SJSA1 (cell line): ENCODE measurements around the gene OR56B1. TPM values are rescaled to one million over a fixed set of nuclear protein-coding genes. Genes with fewer than 3 reads are reported as not detected.
"Not testable (repeated sequence)": the region's sequence is repeated elsewhere in the genome, so short reads cannot be mapped to it uniquely, and the experiment has no call there.

Experiments used
- DNase-seq, 2 experiments: peaks; one replicate each; pipeline ENCODE4 v3.0.0-alpha.2; 2015 to 2020; ENCODE audit warnings: low spot score in 2 of 2, low read depth in 1 of 2
- H3K27ac ChIP-seq: fragments of 250-450 bp; sonication (Bioruptor Pico); 2 replicates; pipeline ENCODE4 v1.5.1; 2020; ENCODE audit warnings: mild to moderate bottlenecking, moderate library complexity
- H3K27me3 ChIP-seq: fragments of 250-450 bp; sonication (Bioruptor Pico); replicated peaks from 2 replicates; pipeline ENCODE4 v1.5.1; 2020; ENCODE audit warnings: mild to moderate bottlenecking, moderate library complexity
- H3K36me3 ChIP-seq: fragments of 250-450 bp; sonication (Bioruptor Pico); 2 replicates; pipeline ENCODE4 v1.5.1; 2020; ENCODE audit warnings: mild to moderate bottlenecking
- H3K4me1 ChIP-seq: fragments of 250-450 bp; sonication (Bioruptor Pico); replicated peaks from 2 replicates; pipeline ENCODE4 v1.6.1; 2021; ENCODE audit warnings: mild to moderate bottlenecking
- H3K4me3 ChIP-seq: fragments of 250-450 bp; sonication (Bioruptor Pico); 2 replicates; pipeline ENCODE4 v1.5.1; 2020; ENCODE audit warnings: mild to moderate bottlenecking
- H3K9me3 ChIP-seq: fragments of 250-450 bp; sonication (Bioruptor Pico); replicated peaks from 2 replicates; pipeline ENCODE4 v1.5.1; 2020; ENCODE audit warnings: mild to moderate bottlenecking
- total RNA-seq: library from RNA; depleted of rRNA; stranded (reverse); fragments of >200 nt; shearing (Covaris generic); gene quantifications from 2 replicates; pipeline ENCODE4 v1.2.3, GENCODE V29; 2014

The OR56B1 gene
- total RNA-seq, 1 experiment from 2014 or later = not detected

GRCh38 chr11:5703741-5704536, 32.3 kb upstream of the OR56B1 start:
- Histone ChIP-seq H3K4me3 (no peak overlapping the region), H3K27me3 (no peaks in the 10 kb centered on the region), H3K27ac (no peak overlapping the region), H3K9me3 (no peaks in the 10 kb centered on the region), H3K36me3 (peaks cover 75% of the 10 kb centered on the region), H3K4me1 (no peaks in the 10 kb centered on the region)
- no peak for DNase-seq

- no peak for DNase-seq
- H3K27me3 ChIP-seq = no peaks in the 10 kb centered on the region
- peaks cover 80% of the 10 kb centered on the region for H3K36me3 ChIP-seq
- no peaks in the 10 kb centered on the region for H3K4me1 ChIP-seq
- no peak overlapping the region for H3K27ac ChIP-seq
- H3K9me3 ChIP-seq = no peaks in the 10 kb centered on the region
- no peak overlapping the region for H3K4me3 ChIP-seq
Observed at GRCh38 chr11:5705688-5706087, 30.6 kb upstream of the OR56B1 start.

GRCh38 chr11:5712507-5712906, 23.7 kb upstream of the OR56B1 start:
- Histone ChIP-seq H3K9me3 (no peaks in the 10 kb centered on the region), H3K36me3 (peaks cover 24% of the 10 kb centered on the region), H3K27me3 (no peaks in the 10 kb centered on the region), H3K27ac (no peak overlapping the region), H3K4me1 (no peaks in the 10 kb centered on the region), H3K4me3 (no peak overlapping the region)
- no peak for DNase-seq

GRCh38 chr11:5713695-5714094, 22.6 kb upstream of the OR56B1 start:
- H3K4me1 ChIP-seq = no peaks in the 10 kb centered on the region
- H3K36me3 ChIP-seq = peaks cover 14% of the 10 kb centered on the region
- no peak for DNase-seq
- no peak overlapping the region for H3K4me3 ChIP-seq
- 0 out of 2 replicates have a peak, but pooled peaks cover 3% of the 10 kb centered on the region for H3K9me3 ChIP-seq
- no peaks in the 10 kb centered on the region for H3K27me3 ChIP-seq
- H3K27ac ChIP-seq = no peak overlapping the region

- H3K27me3 ChIP-seq, H3K27ac ChIP-seq, H3K9me3 ChIP-seq, H3K4me1 ChIP-seq, H3K4me3 ChIP-seq, DNase-seq, H3K36me3 ChIP-seq: not testable (repeated sequence)
Observed at GRCh38 chr11:5716518-5716917, 19.7 kb upstream of the OR56B1 start.

GRCh38 chr11:5719703-5720495, 16.3 kb upstream of the OR56B1 start:
- H3K4me1 ChIP-seq = no peaks in the 10 kb centered on the region
- no peak overlapping the region for H3K4me3 ChIP-seq
- no peak for DNase-seq
- H3K27me3 ChIP-seq = no peaks in the 10 kb centered on the region; the same call in none of the 2 replicates
- peaks cover 3% of the 10 kb centered on the region; the same call in 1 of the 2 replicates for H3K9me3 ChIP-seq
- no peaks in the 10 kb centered on the region for H3K36me3 ChIP-seq
- H3K27ac ChIP-seq = no peak overlapping the region

- H3K4me3 ChIP-seq = no peak overlapping the region
- no peak overlapping the region for H3K27ac ChIP-seq
- no peak for DNase-seq
- peaks cover 3% of the 10 kb centered on the region; the same call in 1 of the 2 replicates for H3K9me3 ChIP-seq
- no peaks in the 10 kb centered on the region for H3K36me3 ChIP-seq
- H3K4me1 ChIP-seq = no peaks in the 10 kb centered on the region
- H3K27me3 ChIP-seq = no peaks in the 10 kb centered on the region; the same call in none of the 2 replicates
Observed at GRCh38 chr11:5722622-5723021, 13.6 kb upstream of the OR56B1 start.

GRCh38 chr11:5726351-5726750, 9.9 kb upstream of the OR56B1 start:
- H3K36me3 ChIP-seq = no peaks in the 10 kb centered on the region
- no peak overlapping the region for H3K4me3 ChIP-seq
- no peak overlapping the region for H3K27ac ChIP-seq
- H3K4me1 ChIP-seq = no peaks in the 10 kb centered on the region
- DNase-seq = no peak
- no peaks in the 10 kb centered on the region; the same call in 1 of the 2 replicates for H3K9me3 ChIP-seq
- H3K27me3 ChIP-seq = no peaks in the 10 kb centered on the region; the same call in none of the 2 replicates

GRCh38 chr11:5727691-5728090, 8.6 kb upstream of the OR56B1 start:
- no peaks in the 10 kb centered on the region for H3K4me1 ChIP-seq
- H3K9me3 ChIP-seq = no peaks in the 10 kb centered on the region; the same call in 1 of the 2 replicates

GRCh38 chr11:5737091-5737490, 843 bp downstream of the OR56B1 start:
- Histone ChIP-seq H3K4me3 (no peak overlapping the region), H3K9me3 (no peaks in the 10 kb centered on the region), H3K4me1 (no peaks in the 10 kb centered on the region), H3K27ac (no peak overlapping the region), H3K36me3 (no peaks in the 10 kb centered on the region), H3K27me3 (peaks cover 3% of the 10 kb centered on the region; the same call in 1 of the 2 replicates)
- DNase-seq = no peak

More at GRCh38 chr11:5727691-5728090, 8.6 kb upstream of the OR56B1 start:
- Histone ChIP-seq H3K4me3 (no peak overlapping the region), H3K27me3 (peaks cover 7% of the 10 kb centered on the region), H3K36me3 (no peaks in the 10 kb centered on the region), H3K27ac (no peak overlapping the region)
- DNase-seq = no peak

GRCh38 chr11:5737670-5738392, 1.6 kb downstream of the OR56B1 start:
- peaks cover 4% of the 10 kb centered on the region for H3K27me3 ChIP-seq
- no peaks in the 10 kb centered on the region for H3K36me3 ChIP-seq
- H3K4me1 ChIP-seq = no peaks in the 10 kb centered on the region
- H3K9me3 ChIP-seq = no peaks in the 10 kb centered on the region
- DNase-seq = no peak
- H3K4me3 ChIP-seq = no peak overlapping the region
- no peak overlapping the region for H3K27ac ChIP-seq

- Histone ChIP-seq H3K27ac (no peak overlapping the region), H3K4me3 (no peak overlapping the region), H3K27me3 (peaks cover 10% of the 10 kb centered on the region), H3K4me1 (no peaks in the 10 kb centered on the region), H3K9me3 (no peaks in the 10 kb centered on the region), H3K36me3 (no peaks in the 10 kb centered on the region)
- no peak for DNase-seq
Observed at GRCh38 chr11:5738431-5738830, 2.2 kb downstream of the OR56B1 start.

GRCh38 chr11:5746614-5747013, 10.4 kb downstream of the OR56B1 start:
- no peak overlapping the region for H3K4me3 ChIP-seq
- no peak for DNase-seq
- H3K27me3 ChIP-seq = peaks cover 19% of the 10 kb centered on the region
- H3K27ac ChIP-seq = no peak overlapping the region
- no peaks in the 10 kb centered on the region for H3K9me3 ChIP-seq
- H3K36me3 ChIP-seq = no peaks in the 10 kb centered on the region
- H3K4me1 ChIP-seq = no peaks in the 10 kb centered on the region
